MM.1S (cell line): Measurements from ENCODE around the gene FBN3.

Source experiments
- DNase-seq: peaks from one replicate; pipeline ENCODE4 v3.0.0-alpha.2; 2015
- H2AFZ ChIP-seq: fragments of 300-600 bp; sonication (generic); 2 replicates; pipeline ENCODE4 v1.6.0; 2016; ENCODE audit warnings: antibody characterized with exemption, low read length
- H3F3A ChIP-seq: fragments of 300-600 bp; sonication (generic); 2 replicates; pipeline ENCODE4 v1.6.1; 2016; ENCODE audit warnings: mild to moderate bottlenecking, antibody characterized with exemption, low read length, moderate library complexity, mixed read lengths; ENCODE audit not compliant: insufficient read depth
- H3K27ac ChIP-seq: fragments of 300-600 bp; sonication (generic); 2 replicates; pipeline ENCODE4 v1.5.1; 2016; ENCODE audit warnings: mild to moderate bottlenecking, low read length
- H3K27me3 ChIP-seq: fragments of 300-600 bp; sonication (generic); replicated peaks from 2 replicates; pipeline ENCODE4 v1.6.0; 2016; ENCODE audit warnings: low read length; ENCODE audit not compliant: insufficient read depth
- H3K36me3 ChIP-seq: fragments of 300-600 bp; sonication (generic); replicated peaks from 2 replicates; pipeline ENCODE4 v1.6.1; 2016; ENCODE audit warnings: mild to moderate bottlenecking, low read length, mixed read lengths; ENCODE audit not compliant: insufficient read depth
- H3K4me1 ChIP-seq: fragments of 300-600 bp; sonication (generic); 2 replicates; pipeline ENCODE4 v1.6.1; 2016; ENCODE audit warnings: low read length, mixed read lengths
- H3K4me2 ChIP-seq: fragments of 300-600 bp; sonication (generic); 2 replicates; pipeline ENCODE4 v1.6.0; 2016; ENCODE audit warnings: low read depth, low read length
- H3K4me3 ChIP-seq: fragments of 300-600 bp; sonication (generic); 2 replicates; pipeline ENCODE4 v1.5.1; 2016; ENCODE audit warnings: low read length, mixed read lengths
- H3K79me2 ChIP-seq: fragments of 300-600 bp; sonication (generic); 2 replicates; pipeline ENCODE4 v1.6.1; 2016; ENCODE audit warnings: mixed run types, low read length, mixed read lengths
- H3K9ac ChIP-seq: fragments of 300-600 bp; sonication (generic); 2 replicates; pipeline ENCODE4 v1.6.1; 2016; ENCODE audit warnings: low read length, mixed read lengths
- H3K9me2 ChIP-seq: fragments of 300-600 bp; sonication (generic); replicated peaks from 2 replicates; pipeline ENCODE4 v1.6.1; 2016; ENCODE audit warnings: mild to moderate bottlenecking, low read length, mixed read lengths; ENCODE audit not compliant: insufficient read depth
- H3K9me3 ChIP-seq: fragments of 300-600 bp; sonication (generic); replicated peaks from 2 replicates; pipeline ENCODE4 v1.6.1; 2016; ENCODE audit warnings: mild to moderate bottlenecking, low read length, mixed read lengths; ENCODE audit not compliant: insufficient read depth
- H4K20me1 ChIP-seq: fragments of 300-600 bp; sonication (generic); 2 replicates; pipeline ENCODE4 v1.6.1; 2016; ENCODE audit warnings: mild to moderate bottlenecking, low read length, moderate library complexity, mixed read lengths; ENCODE audit not compliant: insufficient read depth
- CTCF ChIP-seq: fragments of 300-600 bp; sonication (generic); IDR thresholded peaks from 2 replicates; pipeline ENCODE4 v1.5.1; 2016; ENCODE audit warnings: antibody characterized with exemption, low read length, mixed read lengths
- EZH2 ChIP-seq: fragments of 300-600 bp; sonication (generic); optimal IDR thresholded peaks from 2 replicates; pipeline ENCODE3; 2017; ENCODE audit warnings: low read depth, mild to moderate bottlenecking, antibody characterized with exemption, low read length, mixed read lengths
- EZH2phosphoT487 ChIP-seq: fragments of 300-600 bp; sonication (generic); IDR thresholded peaks from 2 replicates; pipeline ENCODE4 v1.6.1; 2018; ENCODE audit warnings: antibody characterized with exemption, low read length

Gene FBN3

GRCh38 chr19:8148088-8148409, 1.3 kb downstream of the FBN3 start:
- Histone ChIP-seq H3K27me3 (peaks cover 92% of the 10 kb centered on the region), H3K4me3 (no peak overlapping the region), H3K4me1 (no peaks in the 10 kb centered on the region), H3K9me2 (no peaks in the 10 kb centered on the region), H3K27ac (no peak overlapping the region), H3F3A (no peaks in the 10 kb centered on the region), H3K9me3 (no peaks in the 10 kb centered on the region), H2AFZ (no peak overlapping the region), H3K9ac (no peak overlapping the region), H3K79me2 (no peaks in the 10 kb centered on the region), H3K36me3 (no peaks in the 10 kb centered on the region), H3K4me2 (no peak overlapping the region), H4K20me1 (no peaks in the 10 kb centered on the region)
- no peak for TF ChIP-seq EZH2
- no peak for TF ChIP-seq CTCF
- TF ChIP-seq EZH2phosphoT487, result no peak
- no peak for DNase-seq

- H2AFZ ChIP-seq, result no peak overlapping the region
- H3K9ac ChIP-seq, result no peak overlapping the region
- no peak for TF ChIP-seq EZH2phosphoT487
- TF ChIP-seq CTCF, result no peak
- TF ChIP-seq EZH2, result no peak
- H3K36me3 ChIP-seq, result no peaks in the 10 kb centered on the region
- peaks cover 92% of the 10 kb centered on the region for H3K27me3 ChIP-seq
- no peak overlapping the region for H3K4me3 ChIP-seq
- no peaks in the 10 kb centered on the region for H3K9me3 ChIP-seq
- H3K4me2 ChIP-seq, result no peak overlapping the region
- no peaks in the 10 kb centered on the region for H3F3A ChIP-seq
- no peaks in the 10 kb centered on the region for H4K20me1 ChIP-seq
- H3K79me2 ChIP-seq, result no peaks in the 10 kb centered on the region
- H3K9me2 ChIP-seq, result no peaks in the 10 kb centered on the region
- DNase-seq, result no peak
- no peak overlapping the region for H3K27ac ChIP-seq
- H3K4me1 ChIP-seq, result no peaks in the 10 kb centered on the region
Observed at GRCh38 chr19:8147582-8147978, 1.8 kb downstream of the FBN3 start.

GRCh38 chr19:8146877-8147581, 2.4 kb downstream of the FBN3 start:
- Histone ChIP-seq H3F3A (no peaks in the 10 kb centered on the region), H4K20me1 (no peaks in the 10 kb centered on the region), H3K9ac (no peak overlapping the region), H3K4me1 (no peaks in the 10 kb centered on the region), H3K27me3 (peaks cover 95% of the 10 kb centered on the region), H2AFZ (no peak overlapping the region), H3K36me3 (no peaks in the 10 kb centered on the region), H3K4me3 (no peak overlapping the region), H3K9me2 (no peaks in the 10 kb centered on the region), H3K27ac (no peak overlapping the region), H3K4me2 (no peak overlapping the region), H3K9me3 (no peaks in the 10 kb centered on the region), H3K79me2 (no peaks in the 10 kb centered on the region)
- TF ChIP-seq EZH2phosphoT487 (no peak), CTCF (no peak), EZH2 (no peak)
- no peak for DNase-seq
